Gastroesophageal sphincter (tissue), 3 donors: ENCODE results near the gene DLG3.

Experiments
- EP300 ChIP-seq: sonication (generic); formaldehyde crosslinking; IDR thresholded peaks from one replicate; pipeline ENCODE4 v1.6.1; 2017; ENCODE audit warnings: antibody characterized with exemption, mild to moderate bottlenecking
- POLR2A ChIP-seq, 2 donors: fragments of 450-650 bp; IDR thresholded peaks; one replicate each; pipeline ENCODE4 v1.6.1; 2017; ENCODE audit warnings: antibody characterized with exemption in 2 of 2, mild to moderate bottlenecking in 2 of 2, moderate library complexity in 1 of 2
- POLR2AphosphoS5 ChIP-seq: sonication (generic); formaldehyde crosslinking; IDR thresholded peaks from one replicate; pipeline ENCODE4 v1.6.1; 2017; ENCODE audit warnings: antibody characterized with exemption
- TF ChIP-seq, protein P1 (sequence below), 4 experiments: fragments of 200-600 bp in 2 of 4; fragments of 450-650 bp in 2 of 4; sonication (generic) in 1 of 4; IDR thresholded peaks; one replicate each; pipeline ENCODE4 v1.5.1; 2017 to 2019; ENCODE audit warnings: antibody characterized with exemption in 4 of 4, mild to moderate bottlenecking in 2 of 4, moderate library complexity in 2 of 4

DNA sequence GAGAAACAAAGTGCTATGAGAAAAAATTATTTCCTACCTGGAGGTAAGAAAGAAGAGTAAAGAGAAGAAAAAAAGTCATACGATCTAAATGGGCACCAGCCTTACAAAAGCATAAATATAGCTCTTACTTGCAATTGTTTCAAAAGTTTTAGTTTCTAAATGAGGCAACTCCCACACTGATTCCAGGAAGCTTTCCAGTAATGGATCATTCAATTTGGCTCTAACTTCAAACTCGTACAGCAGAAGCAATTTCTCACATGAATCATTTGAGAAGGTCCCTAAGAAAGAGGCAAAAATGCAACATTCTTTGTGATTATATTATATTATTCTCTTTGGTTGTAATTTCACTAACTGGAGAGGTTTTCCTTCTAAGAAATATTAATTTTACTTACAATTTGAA is 109.9 kb downstream of the DLG3 start:
- TF ChIP-seq, protein P1, sequence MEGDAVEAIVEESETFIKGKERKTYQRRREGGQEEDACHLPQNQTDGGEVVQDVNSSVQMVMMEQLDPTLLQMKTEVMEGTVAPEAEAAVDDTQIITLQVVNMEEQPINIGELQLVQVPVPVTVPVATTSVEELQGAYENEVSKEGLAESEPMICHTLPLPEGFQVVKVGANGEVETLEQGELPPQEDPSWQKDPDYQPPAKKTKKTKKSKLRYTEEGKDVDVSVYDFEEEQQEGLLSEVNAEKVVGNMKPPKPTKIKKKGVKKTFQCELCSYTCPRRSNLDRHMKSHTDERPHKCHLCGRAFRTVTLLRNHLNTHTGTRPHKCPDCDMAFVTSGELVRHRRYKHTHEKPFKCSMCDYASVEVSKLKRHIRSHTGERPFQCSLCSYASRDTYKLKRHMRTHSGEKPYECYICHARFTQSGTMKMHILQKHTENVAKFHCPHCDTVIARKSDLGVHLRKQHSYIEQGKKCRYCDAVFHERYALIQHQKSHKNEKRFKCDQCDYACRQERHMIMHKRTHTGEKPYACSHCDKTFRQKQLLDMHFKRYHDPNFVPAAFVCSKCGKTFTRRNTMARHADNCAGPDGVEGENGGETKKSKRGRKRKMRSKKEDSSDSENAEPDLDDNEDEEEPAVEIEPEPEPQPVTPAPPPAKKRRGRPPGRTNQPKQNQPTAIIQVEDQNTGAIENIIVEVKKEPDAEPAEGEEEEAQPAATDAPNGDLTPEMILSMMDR (IDR thresholded peaks at IDR 0.05): no peak
- TF ChIP-seq POLR2A (IDR thresholded peaks at IDR 0.05) (no peak), POLR2AphosphoS5 (no peak), EP300 (no peak)
